SK-N-SH (cell line): ENCODE measurements around the gene MAPT. TPM values are rescaled to one million over a fixed set of nuclear protein-coding genes. Genes with fewer than 3 reads are reported as not detected.
"Not testable (repeated sequence)": the region's sequence is repeated elsewhere in the genome, so short reads cannot be mapped to it uniquely, and the experiment has no call there.

Source experiments
- CTCF ChIA-PET: fragments of 300-600, 350-600 bp; formaldehyde crosslinking; extraction: SDS; loops from one replicate; lab custom pipeline; 2021; lab: Yijun Ruan, JAX
- POLR2A ChIA-PET: fragments of 350-600 bp; sonication (Branson Sonifier 250); formaldehyde crosslinking; extraction: SDS; loops from one replicate; lab custom pipeline; 2020; ENCODE audit warnings: antibody characterized with exemption, inconsistent platforms; lab: Yijun Ruan, JAX
- DNase-seq: peaks from one replicate; pipeline ENCODE4 v3.0.0; 2012
- H2AFZ ChIP-seq: fragments of 200-600 bp; sonication (generic); 2 replicates; pipeline ENCODE4 v1.8.1; 2016; ENCODE audit warnings: antibody characterized with exemption, mild to moderate bottlenecking, low read depth
- H3F3A ChIP-seq: fragments of 200-600 bp; sonication (generic); replicated peaks from 2 replicates; pipeline ENCODE3; 2016; ENCODE audit warnings: antibody characterized with exemption, mild to moderate bottlenecking; ENCODE audit not compliant: insufficient read depth
- H3K27ac ChIP-seq, 2 experiments: fragments of 200-500 bp in 1 of 2; fragments of 200-600 bp in 1 of 2; sonication (Bioruptor generic) in 1 of 2; sonication (generic), shearing (Covaris generic) in 1 of 2; 2 replicates each; pipeline versions ENCODE4 v1.5.1 to v1.6.1; 2014 to 2016; ENCODE audit warnings: low read depth in 2 of 2, inconsistent platforms in 1 of 2, low read length in 1 of 2, mild to moderate bottlenecking in 1 of 2, mixed read lengths in 1 of 2
- H3K27me3 ChIP-seq: fragments of 200-600 bp; sonication (generic), shearing (Covaris generic); 2 replicates; pipeline ENCODE4 v1.6.1; 2016; ENCODE audit warnings: mixed run types; ENCODE audit not compliant: insufficient read depth
- H3K36me3 ChIP-seq, 2 experiments: fragments of 200-500 bp in 1 of 2; fragments of 200-600 bp in 1 of 2; sonication (Bioruptor generic) in 1 of 2; sonication (generic) in 1 of 2; replicated peaks in 1 of 2; 2 replicates each; pipeline versions ENCODE3 to v1.5.1; 2014 to 2016; ENCODE audit warnings: low read length in 1 of 2, mild to moderate bottlenecking in 1 of 2; ENCODE audit not compliant: insufficient read depth in 2 of 2, control insufficient read depth in 1 of 2
- H3K4me1 ChIP-seq, 2 experiments: fragments of 200-500 bp in 1 of 2; fragments of 200-600 bp in 1 of 2; sonication (Bioruptor generic) in 1 of 2; sonication (generic), shearing (Covaris generic) in 1 of 2; 2 replicates each; pipeline versions ENCODE4 v1.5.1 to v1.6.1; 2014 to 2016; ENCODE audit warnings: low read depth in 1 of 2, low read length in 1 of 2, mixed run types in 1 of 2; ENCODE audit not compliant: insufficient read depth in 2 of 2, control insufficient read depth in 1 of 2
- H3K4me2 ChIP-seq: fragments of 200-600 bp; sonication (generic), shearing (Covaris generic); 2 replicates; pipeline ENCODE4 v1.6.1; 2017; ENCODE audit warnings: mixed run types
- H3K4me3 ChIP-seq, 2 experiments: fragments of 200-500 bp in 1 of 2; fragments of 200-600 bp in 1 of 2; sonication (Bioruptor generic) in 1 of 2; sonication (generic), shearing (Covaris generic) in 1 of 2; 2 replicates each; pipeline versions ENCODE4 v1.5.1 to v1.8.1; 2014 to 2016; ENCODE audit warnings: low read depth in 2 of 2, inconsistent platforms in 1 of 2, low read length in 1 of 2, mild to moderate bottlenecking in 1 of 2, mixed read lengths in 1 of 2, moderate library complexity in 1 of 2
- H3K79me2 ChIP-seq: fragments of 200-600 bp; sonication (generic); 2 replicates; pipeline ENCODE4 v1.8.1; 2017; ENCODE audit warnings: mild to moderate bottlenecking; ENCODE audit not compliant: insufficient read depth
- H3K9ac ChIP-seq: fragments of 200-600 bp; sonication (generic); 2 replicates; pipeline ENCODE4 v1.6.1; 2017; ENCODE audit warnings: mixed run types
- H3K9me2 ChIP-seq: fragments of 200-600 bp; sonication (generic); 2 replicates; pipeline ENCODE4 v1.6.1; 2017; ENCODE audit warnings: mixed run types
- H3K9me3 ChIP-seq: fragments of 200-600 bp; sonication (generic); 2 replicates; pipeline ENCODE4 v1.6.1; 2017; ENCODE audit warnings: mixed run types, mild to moderate bottlenecking, moderate library complexity
- H4K20me1 ChIP-seq: fragments of 200-600 bp; sonication (generic); 2 replicates; pipeline ENCODE4 v1.6.1; 2017; ENCODE audit warnings: mild to moderate bottlenecking, mixed run types; ENCODE audit not compliant: insufficient read depth
- CHD2 ChIP-seq: fragments of 150-350 bp; IDR thresholded peaks from 2 replicates; pipeline ENCODE4 v1.6.1; 2018; ENCODE audit warnings: low read length; ENCODE audit not compliant: partially characterized antibody
- ELF1 ChIP-seq: IDR thresholded peaks from 2 replicates; pipeline ENCODE4 v1.4.0; 2012
- EP300 ChIP-seq, 2 experiments: IDR thresholded peaks; 2 replicates each; pipeline versions ENCODE4 v1.4.0 to v1.6.1; 2012; ENCODE audit warnings: borderline replicate concordance in 1 of 2, low read depth in 1 of 2, low read length in 1 of 2
- FOXJ3 ChIP-seq: sonication (generic); formaldehyde crosslinking; IDR thresholded peaks from 2 replicates; pipeline ENCODE4 v1.5.1; 2020; ENCODE audit warnings: mild to moderate bottlenecking, missing genetic modification reagents
- FOXM1 ChIP-seq: IDR thresholded peaks from 2 replicates; pipeline ENCODE4 v1.4.0; 2012; ENCODE audit warnings: low read depth, mild to moderate bottlenecking
- IRF3 ChIP-seq: fragments of 150-350 bp; IDR thresholded peaks from 2 replicates; pipeline ENCODE4 v1.6.1; 2016; ENCODE audit warnings: mild to moderate bottlenecking, low read depth, low read length
- MAX ChIP-seq: IDR thresholded peaks from 2 replicates; pipeline ENCODE4 v1.4.0; 2012; ENCODE audit warnings: low read depth
- MXI1 ChIP-seq: IDR thresholded peaks from 2 replicates; pipeline ENCODE4 v1.6.1; 2012; ENCODE audit warnings: mild to moderate bottlenecking, low read depth, low read length, improper control_type of control experiment
- NRF1 ChIP-seq: IDR thresholded peaks from 2 replicates; pipeline ENCODE4 v1.6.1; 2012; ENCODE audit warnings: low read depth, mild to moderate bottlenecking, low read length
- RAD21 ChIP-seq: IDR thresholded peaks from 2 replicates; pipeline ENCODE4 v1.6.1; 2012; ENCODE audit warnings: mild to moderate bottlenecking, low read length
- RCOR1 ChIP-seq: fragments of 150-350 bp; IDR thresholded peaks from 2 replicates; pipeline ENCODE4 v1.6.1; 2017; ENCODE audit warnings: antibody characterized with exemption, low read length
- RFX5 ChIP-seq: IDR thresholded peaks from 2 replicates; pipeline ENCODE4 v1.6.1; 2012; ENCODE audit warnings: mild to moderate bottlenecking, improper control_type of control experiment, low read length
- SIN3A ChIP-seq: IDR thresholded peaks from 2 replicates; pipeline ENCODE4 v1.6.1; 2012; ENCODE audit warnings: low read depth, mild to moderate bottlenecking, low read length, moderate library complexity, borderline replicate concordance
- TAF1 ChIP-seq: IDR thresholded peaks from 2 replicates; pipeline ENCODE4 v1.6.1; 2012; ENCODE audit warnings: low read depth, mild to moderate bottlenecking, low read length, moderate library complexity, borderline replicate concordance
- TCF12 ChIP-seq: IDR thresholded peaks from 2 replicates; pipeline ENCODE4 v1.4.0; 2012
- TEAD4 ChIP-seq: IDR thresholded peaks from 2 replicates; pipeline ENCODE4 v1.4.0; 2012; ENCODE audit warnings: mild to moderate bottlenecking, borderline replicate concordance; ENCODE audit not compliant: insufficient read depth
- USF2 ChIP-seq: fragments of 150-350 bp; IDR thresholded peaks from 2 replicates; pipeline ENCODE4 v1.6.1; 2017; ENCODE audit warnings: antibody characterized with exemption, low read length, low read depth, borderline replicate concordance
- WGBS: methylation state at CpG from one replicate; pipeline ENCODE4 v1.1.6; 2017; ENCODE audit warnings: low lambda C conversion rate; 5-methylcytosine and 5-hydroxymethylcytosine counted together
- polyA plus RNA-seq, 3 experiments: library from polyadenylated mRNA; depleted of rRNA; stranded (reverse); fragments of >200 nt; gene quantifications; 2 replicates each; pipeline ENCODE4 v1.2.3, GENCODE V29; 2012
- TF ChIP-seq, protein P1 (sequence below): fragments of 200-600 bp; sonication (generic); IDR thresholded peaks from 2 replicates; pipeline ENCODE4 v1.6.1; 2017; ENCODE audit warnings: antibody characterized with exemption, mild to moderate bottlenecking, moderate library complexity

MAPT gene
- polyA plus RNA-seq, 1 of the 3 experiments (the other 2 are of a cell fraction): 0.74 TPM

DNA sequence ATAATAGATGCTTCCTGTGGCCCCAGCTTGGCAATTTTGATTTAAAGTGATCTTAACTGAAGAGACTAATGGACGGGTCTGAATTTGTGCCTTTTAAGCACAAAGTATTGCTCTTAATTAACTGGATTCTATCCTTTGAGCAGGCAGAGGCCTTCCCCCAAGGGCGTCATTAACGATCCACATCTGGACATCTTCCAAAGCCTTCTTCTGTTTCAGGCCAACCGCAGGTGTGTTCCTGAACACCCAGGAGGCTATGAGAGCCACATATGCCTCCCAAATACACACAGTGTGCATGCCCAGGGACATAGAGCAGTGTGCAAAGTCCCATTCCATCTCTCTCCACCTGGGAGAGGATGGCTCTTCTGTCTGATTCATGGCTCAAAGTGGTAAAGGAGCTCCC, 42.3 kb downstream of the MAPT start:
- 18% methylated on average over 4 of the region's 4 CpGs for WGBS
- Histone ChIP-seq H2AFZ (no peak overlapping the region), H3K9me2 (no peaks in the 10 kb centered on the region), H3K4me3 (no peak overlapping the region), H3K27ac (no peak overlapping the region), H3K9ac (no peak overlapping the region), H3K36me3 (no peaks in the 10 kb centered on the region), H3K4me1 (peaks cover 0 to 15% of the 10 kb centered on the region in 2 experiments; a peak in 1 of 4 replicates), H3K4me2 (no peak overlapping the region), H3K79me2 (no peaks in the 10 kb centered on the region), H4K20me1 (no peaks in the 10 kb centered on the region), H3F3A (no peaks in the 10 kb centered on the region), H3K27me3 (peaks cover 48% of the 10 kb centered on the region), H3K9me3 (no peaks in the 10 kb centered on the region)
- TF ChIP-seq RCOR1 (peak; percentile 56; the same call in 1 of the 2 replicates), NRF1 (no peak), MXI1 (0 out of 2 replicates have a peak, but pooled peaks have one; percentile 18), RAD21 (0 out of 2 replicates have a peak, but pooled peaks have one; percentile 3), EP300 (IDR thresholded peaks at IDR 0.05; ENCODE audit: borderline replicate concordance in 1 of 2, low read depth in 1 of 2, low read length in 1 of 2) (peak in 1 of 2 experiments; percentile 42; a peak in 1 of 4 replicates)
- ChIA-PET CTCF (interaction anchor here (0.7 to 2.6 kb wide), 7 partner anchors 9 to 1017 kb away, joined by 3 to 13 read pairs (median 4); partner anchors contain the start of gene MAPT), POLR2A (no interaction called here)
- peak; percentile 47 for DNase-seq

GRCh38 chr17:45937186-45937585, 42.8 kb downstream of the MAPT start:
- POLR2A ChIA-PET, H3K36me3 ChIP-seq, H3K9me2 ChIP-seq, DNase-seq, H4K20me1 ChIP-seq, H3K9me3 ChIP-seq, H3K4me3 ChIP-seq, H2AFZ ChIP-seq, H3K9ac ChIP-seq, H3F3A ChIP-seq, H3K79me2 ChIP-seq, H3K4me2 ChIP-seq, H3K27ac ChIP-seq: not testable (repeated sequence)
- CTCF ChIA-PET: interaction anchor here (0.7 to 2.6 kb wide), 5 partner anchors 8 to 1018 kb away, joined by 3 to 13 read pairs (median 4); partner anchors contain the start of gene MAPT
- Histone ChIP-seq H3K4me1 (peaks cover 0 to 16% of the 10 kb centered on the region in 2 experiments; a peak in 1 of 4 replicates), H3K27me3 (peaks cover 50% of the 10 kb centered on the region)

DNA sequence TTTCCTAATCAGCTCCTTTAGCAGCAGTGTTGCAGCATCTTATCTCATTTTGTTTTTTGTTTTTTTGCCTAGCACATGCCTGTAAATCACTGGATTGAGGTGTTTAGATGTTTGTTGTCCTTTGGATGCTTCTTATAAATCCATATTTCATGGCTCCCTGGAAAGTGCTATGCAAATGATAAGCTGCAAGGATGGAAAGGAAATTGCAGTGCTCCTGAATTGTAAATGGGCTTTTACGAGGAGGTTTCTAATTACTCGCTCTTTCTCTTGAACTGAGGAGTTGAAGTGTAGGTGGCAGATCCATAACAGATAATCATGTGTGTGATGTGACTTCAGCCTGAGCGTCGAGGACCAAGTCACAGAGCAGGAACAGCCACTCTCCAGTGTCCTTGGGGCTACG, 45.0 kb downstream of the MAPT start:
- ChIA-PET POLR2A (no interaction called here), CTCF (interaction anchor here (0.9 to 1.7 kb wide), 5 partner anchors 7 to 13 kb away, joined by 3 to 6 read pairs (median 3); no protein-coding TSS in a partner anchor)
- DNase-seq: no peak
- Histone ChIP-seq H3K79me2 (no peaks in the 10 kb centered on the region), H2AFZ (no peak overlapping the region), H3K27ac (no peak overlapping the region), H4K20me1 (no peaks in the 10 kb centered on the region), H3K4me3 (no peak overlapping the region), H3K4me1 (peaks cover 0 to 17% of the 10 kb centered on the region in 2 experiments; a peak in 1 of 4 replicates), H3K4me2 (no peak overlapping the region), H3K36me3 (no peaks in the 10 kb centered on the region), H3F3A (no peaks in the 10 kb centered on the region), H3K27me3 (peaks cover 72% of the 10 kb centered on the region), H3K9ac (no peak overlapping the region), H3K9me3 (no peaks in the 10 kb centered on the region), H3K9me2 (no peaks in the 10 kb centered on the region)
- WGBS: 55% methylated on average over 5 of the region's 5 CpGs
- TF ChIP-seq FOXJ3: no peak
- TF ChIP-seq, protein P1, sequence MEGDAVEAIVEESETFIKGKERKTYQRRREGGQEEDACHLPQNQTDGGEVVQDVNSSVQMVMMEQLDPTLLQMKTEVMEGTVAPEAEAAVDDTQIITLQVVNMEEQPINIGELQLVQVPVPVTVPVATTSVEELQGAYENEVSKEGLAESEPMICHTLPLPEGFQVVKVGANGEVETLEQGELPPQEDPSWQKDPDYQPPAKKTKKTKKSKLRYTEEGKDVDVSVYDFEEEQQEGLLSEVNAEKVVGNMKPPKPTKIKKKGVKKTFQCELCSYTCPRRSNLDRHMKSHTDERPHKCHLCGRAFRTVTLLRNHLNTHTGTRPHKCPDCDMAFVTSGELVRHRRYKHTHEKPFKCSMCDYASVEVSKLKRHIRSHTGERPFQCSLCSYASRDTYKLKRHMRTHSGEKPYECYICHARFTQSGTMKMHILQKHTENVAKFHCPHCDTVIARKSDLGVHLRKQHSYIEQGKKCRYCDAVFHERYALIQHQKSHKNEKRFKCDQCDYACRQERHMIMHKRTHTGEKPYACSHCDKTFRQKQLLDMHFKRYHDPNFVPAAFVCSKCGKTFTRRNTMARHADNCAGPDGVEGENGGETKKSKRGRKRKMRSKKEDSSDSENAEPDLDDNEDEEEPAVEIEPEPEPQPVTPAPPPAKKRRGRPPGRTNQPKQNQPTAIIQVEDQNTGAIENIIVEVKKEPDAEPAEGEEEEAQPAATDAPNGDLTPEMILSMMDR: no peak
- TF ChIP-seq ELF1: no peak
- no peak for TF ChIP-seq TAF1
- no peak for TF ChIP-seq RCOR1
- no peak for TF ChIP-seq USF2
- no peak for TF ChIP-seq CHD2
- TF ChIP-seq TCF12: no peak
- TF ChIP-seq EP300 (IDR thresholded peaks at IDR 0.05; ENCODE audit: borderline replicate concordance in 1 of 2, low read depth in 1 of 2, low read length in 1 of 2): no peak
- TF ChIP-seq TEAD4: no peak
- no peak for TF ChIP-seq RFX5
- TF ChIP-seq FOXM1: no peak
- TF ChIP-seq IRF3: no peak
- TF ChIP-seq MAX: no peak
- TF ChIP-seq SIN3A: no peak
